ENCODE measurements around the gene TAGLN. TPM values are rescaled to one million over a fixed set of nuclear protein-coding genes. Genes with fewer than 3 reads are reported as not detected.

Gene TAGLN
- total and polyA plus RNA-seq, 2 of the 8 experiments (the other 6 are each of a cell fraction or from before 2014, with no cell fraction given) = 140 to 300 TPM

- no peak overlapping the region for H3K9ac ChIP-seq (replicated peaks in 1 of 4; ENCODE audit: extremely low read depth in 1 of 4, low read depth in 3 of 4, low read length in 3 of 4)
- H2BK5ac ChIP-seq (ENCODE audit: low read depth, low read length) = no peak overlapping the region
- H4K20me1 ChIP-seq (replicated peaks in 1 of 2; ENCODE audit: control insufficient read depth in 1 of 2, insufficient read depth in 2 of 2, low read length in 2 of 2) = peaks cover 1 to 2% of the 10 kb centered on the region in 2 experiments
- H3K4me1 ChIP-seq (replicated peaks in 1 of 4; ENCODE audit: control insufficient read depth in 3 of 4, insufficient read depth in 4 of 4, low read length in 3 of 4) = peaks cover 0 to 8% (median 2%) of the 10 kb centered on the region in 4 experiments; a peak in 3 of 7 replicates
- H2AK5ac ChIP-seq (ENCODE audit: low read depth, low read length) = no peak overlapping the region
- peaks cover 4 to 15% (median 10%) of the 10 kb centered on the region in 4 experiments; a peak in 7 of 8 replicates for H3K36me3 ChIP-seq (ENCODE audit: control insufficient read depth in 2 of 4, insufficient read depth in 4 of 4, low read length in 3 of 4)
- H2BK15ac ChIP-seq (ENCODE audit: low read length) = no peak overlapping the region
- H3K4ac ChIP-seq (replicated peaks; ENCODE audit: insufficient read length, low read depth, low read length) = no peak overlapping the region
- H3K14ac ChIP-seq (ENCODE audit: insufficient read length) = no peak overlapping the region
- peaks cover 0 to 38% of the 10 kb centered on the region in 2 experiments; a peak in 2 of 4 replicates for H3K79me2 ChIP-seq (ENCODE audit: control insufficient read depth in 1 of 2, insufficient read depth in 2 of 2, low read length in 2 of 2)
- FAIRE-seq (no peak), DNase-seq (ENCODE audit: low read depth in 1 of 2, low spot score in 2 of 2) (no peak)
- ChIA-PET POLR2A (ENCODE audit: partially characterized antibody) (interaction anchor here (0.8 to 6.0 kb wide), 2 partner anchors 26 to 50 kb away, joined by 3 to 53 read pairs; partner anchors contain the start of gene SIDT2), CTCF (ENCODE audit: partially characterized antibody) (interaction anchor here (2.0 to 25.0 kb wide), 5 partner anchors 9 to 125 kb away, joined by 7 to 449 read pairs (median 55); partner anchors contain the start of genes SIDT2 and TAGLN)
- H3K9me3 ChIP-seq (ENCODE audit: insufficient read depth in 2 of 2, low read depth in 1 of 2, low read length in 1 of 2) = no peaks in the 10 kb centered on the region
- H3K56ac ChIP-seq (replicated peaks; ENCODE audit: insufficient read length, low read depth, low read length) = no peak overlapping the region
- H3K79me1 ChIP-seq (ENCODE audit: low read depth, low read length) = peaks cover 7% of the 10 kb centered on the region; the same call in 1 of the 2 replicates
- H3K27ac ChIP-seq (ENCODE audit: low read depth, low read length) = no peak overlapping the region
- 93% methylated on average over 5 of the region's 5 CpGs; no CpG with 5 or more reads in 1 of the 2 experiments for WGBS, 2 experiments (ENCODE audit: extremely low coverage in 1 of 2, insufficient coverage in 1 of 2, insufficient read length in 1 of 2, insufficient replicate concordance in 2 of 2, low coverage in 1 of 2, low lambda C conversion rate in 2 of 2, missing lambda C conversion rate in 1 of 2)
- H3K23me2 ChIP-seq (ENCODE audit: low read depth, low read length) = peaks cover 7% of the 10 kb centered on the region
- TF ChIP-seq BRCA1 (IDR thresholded peaks at IDR 0.05; ENCODE audit: low read depth, low read length) = no peak
- TF ChIP-seq RFX5 (IDR thresholded peaks at IDR 0.05; ENCODE audit: borderline replicate concordance, low read depth, low read length) = no peak
- TF ChIP-seq TEAD4 (IDR thresholded peaks at IDR 0.05; ENCODE audit: low read depth, low read length) = no peak
- TF ChIP-seq HDAC6 (IDR thresholded peaks at IDR 0.05; ENCODE audit: low read depth, low read length) = no peak
- TF ChIP-seq MAX (IDR thresholded peaks at IDR 0.05) = no peak
- no peak for TF ChIP-seq RAD21 (IDR thresholded peaks at IDR 0.05 in 1 of 2, conservative IDR thresholded peaks at IDR 0.05 in 1 of 2; ENCODE audit: low read depth in 2 of 2, low read length in 2 of 2)
- no peak for TF ChIP-seq KDM1A (IDR thresholded peaks at IDR 0.05; ENCODE audit: borderline replicate concordance, low read length)
- no peak for TF ChIP-seq SIX5 (IDR thresholded peaks at IDR 0.05; ENCODE audit: low read depth, low read length)
- no peak for TF ChIP-seq PHF8 (conservative IDR thresholded peaks at IDR 0.05; ENCODE audit: low read depth, low read length)
- TF ChIP-seq EGR1 (IDR thresholded peaks at IDR 0.05; ENCODE audit: borderline replicate concordance, low read depth, low read length) = no peak
- H2BK20ac ChIP-seq (ENCODE audit: low read length) = no peak overlapping the region
- no peak overlapping the region for H2AFZ ChIP-seq (ENCODE audit: low read length)
- no peak overlapping the region for H2BK12ac ChIP-seq (ENCODE audit: low read depth, low read length)
- H3K18ac ChIP-seq (ENCODE audit: extremely low read depth, low read length) = no peak overlapping the region
- no peaks in the 10 kb centered on the region for H3K27me3 ChIP-seq (replicated peaks in 1 of 4; ENCODE audit: control insufficient read depth in 3 of 4, extremely low read depth in 1 of 4, insufficient read depth in 3 of 4, low read length in 3 of 4)
- H4K8ac ChIP-seq (ENCODE audit: extremely low read depth, insufficient read depth, low read length) = no peak overlapping the region
- H3K23ac ChIP-seq (ENCODE audit: insufficient read length) = no peak overlapping the region
- H3K4me3 ChIP-seq (ENCODE audit: extremely low read depth in 1 of 4, insufficient read depth in 2 of 4, low read depth in 3 of 4, low read length in 4 of 4) = no peak overlapping the region
- no peak overlapping the region for H2BK120ac ChIP-seq (replicated peaks; ENCODE audit: low read depth, low read length)
- H3K4me2 ChIP-seq (ENCODE audit: insufficient read depth in 1 of 2, low read depth in 2 of 2, low read length in 2 of 2) = no peak overlapping the region; a peak in 1 of 4 replicates
- no peak overlapping the region for H4K5ac ChIP-seq (ENCODE audit: insufficient read length, low read depth, low read length)
- H4K91ac ChIP-seq (replicated peaks; ENCODE audit: insufficient read length, low read length) = no peak overlapping the region
Observed at GRCh38 chr11:117229931-117230285, 30.7 kb downstream of the TAGLN start.
